ENCODE results near the gene KLRC3. TPM values are rescaled to one million over a fixed set of nuclear protein-coding genes. Genes with fewer than 3 reads are reported as not detected.
"Not testable (repeated sequence)": the region's sequence is repeated elsewhere in the genome, so short reads cannot be mapped to it uniquely, and the experiment has no call there.

Gene KLRC3
- total RNA-seq, 1 donor from 2014 or later: not detected

GRCh38 chr12:10393291-10393690 is 27.1 kb downstream of the KLRC3 start:
- H3K36me3 ChIP-seq: no peaks in the 10 kb centered on the region
- no peaks in the 10 kb centered on the region for H3K9me3 ChIP-seq
- TF ChIP-seq, protein P1, sequence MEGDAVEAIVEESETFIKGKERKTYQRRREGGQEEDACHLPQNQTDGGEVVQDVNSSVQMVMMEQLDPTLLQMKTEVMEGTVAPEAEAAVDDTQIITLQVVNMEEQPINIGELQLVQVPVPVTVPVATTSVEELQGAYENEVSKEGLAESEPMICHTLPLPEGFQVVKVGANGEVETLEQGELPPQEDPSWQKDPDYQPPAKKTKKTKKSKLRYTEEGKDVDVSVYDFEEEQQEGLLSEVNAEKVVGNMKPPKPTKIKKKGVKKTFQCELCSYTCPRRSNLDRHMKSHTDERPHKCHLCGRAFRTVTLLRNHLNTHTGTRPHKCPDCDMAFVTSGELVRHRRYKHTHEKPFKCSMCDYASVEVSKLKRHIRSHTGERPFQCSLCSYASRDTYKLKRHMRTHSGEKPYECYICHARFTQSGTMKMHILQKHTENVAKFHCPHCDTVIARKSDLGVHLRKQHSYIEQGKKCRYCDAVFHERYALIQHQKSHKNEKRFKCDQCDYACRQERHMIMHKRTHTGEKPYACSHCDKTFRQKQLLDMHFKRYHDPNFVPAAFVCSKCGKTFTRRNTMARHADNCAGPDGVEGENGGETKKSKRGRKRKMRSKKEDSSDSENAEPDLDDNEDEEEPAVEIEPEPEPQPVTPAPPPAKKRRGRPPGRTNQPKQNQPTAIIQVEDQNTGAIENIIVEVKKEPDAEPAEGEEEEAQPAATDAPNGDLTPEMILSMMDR (IDR thresholded peaks at IDR 0.05): no peak
- H3K27me3 ChIP-seq (ENCODE audit: low read depth): no peaks in the 10 kb centered on the region
- H3K27ac ChIP-seq: no peak overlapping the region
- intact Hi-C loops (cut with DNase I): no loop called here
- H3K4me1 ChIP-seq: peaks cover 12% of the 10 kb centered on the region
- no peak for ATAC-seq
- no peak for DNase-seq
- H3K4me3 ChIP-seq: no peak overlapping the region

- DNase-seq (peak; percentile 59), ATAC-seq (peak; percentile 83 to 88)
- TF ChIP-seq, protein P1 (IDR thresholded peaks at IDR 0.05): no peak
- Histone ChIP-seq H3K9me3 (no peaks in the 10 kb centered on the region), H3K27me3 (ENCODE audit: low read depth) (no peaks in the 10 kb centered on the region), H3K36me3 (no peaks in the 10 kb centered on the region), H3K4me3 (no peak overlapping the region), H3K4me1 (peaks cover 12% of the 10 kb centered on the region), H3K27ac (no peak overlapping the region)
- intact Hi-C loops (cut with DNase I): no loop called here
Measured at GRCh38 chr12:10392394-10392930, 27.9 kb downstream of the KLRC3 start.

- DNase-seq; H3K36me3 ChIP-seq; H3K9me3 ChIP-seq; H3K27me3 ChIP-seq (ENCODE audit: low read depth); H3K4me3 ChIP-seq; H3K4me1 ChIP-seq; H3K27ac ChIP-seq; intact Hi-C loops (cut with DNase I); ATAC-seq: not testable (repeated sequence)
Measured at GRCh38 chr12:10390991-10391390, 29.4 kb downstream of the KLRC3 start.

- DNase-seq: no peak
- Histone ChIP-seq H3K27me3 (ENCODE audit: low read depth) (no peaks in the 10 kb centered on the region), H3K9me3 (no peaks in the 10 kb centered on the region), H3K4me3 (no peak within 1 kb of the TSS), H3K36me3 (no peaks in the 10 kb centered on the region), H3K4me1 (no peaks in the 10 kb centered on the region), H3K27ac (no peak within 1 kb of the TSS)
- TF ChIP-seq, protein P1 (IDR thresholded peaks at IDR 0.05): no peak
- intact Hi-C loops (cut with DNase I): no loop called here
- no peak for ATAC-seq
Measured at GRCh38 chr12:10389904-10390303, 30.5 kb downstream of the KLRC3 start, which contains the start of gene KLRK1. TSS of gene KLRK1 (minus strand) at chr12:10390041. CDS start at chr12:10388810, 1,231 bp downstream.

GRCh38 chr12:10388624-10389413 is 31.6 kb downstream of the KLRC3 start:
- no peaks in the 10 kb centered on the region for H3K27me3 ChIP-seq (ENCODE audit: low read depth)

GRCh38 chr12:10387498-10387897 is 32.9 kb downstream of the KLRC3 start:
- H3K27ac ChIP-seq; H3K4me3 ChIP-seq; DNase-seq; intact Hi-C loops (cut with DNase I); H3K36me3 ChIP-seq; H3K9me3 ChIP-seq; H3K27me3 ChIP-seq (ENCODE audit: low read depth); ATAC-seq; H3K4me1 ChIP-seq: not testable (repeated sequence)

More at GRCh38 chr12:10388624-10389413, 31.6 kb downstream of the KLRC3 start:
- Histone ChIP-seq H3K9me3 (no peaks in the 10 kb centered on the region), H3K36me3 (no peaks in the 10 kb centered on the region), H3K4me1 (no peaks in the 10 kb centered on the region), H3K27ac (no peak overlapping the region), H3K4me3 (no peak overlapping the region)
- DNase-seq (no peak), ATAC-seq (no peak)
- intact Hi-C loops (cut with DNase I): no loop called here
- TF ChIP-seq, protein P1 (IDR thresholded peaks at IDR 0.05): no peak

Measured in lower lobe of right lung (tissue), 2 donors.